ENCODE results near the gene UROS.

Gene UROS

GRCh38 chr10:125757742-125758141, 65.3 kb downstream of the UROS start:
- no peak for DNase-seq

GRCh38 chr10:125756853-125757487, 66.1 kb downstream of the UROS start:
- no peak for DNase-seq

GRCh38 chr10:125756196-125756595, 66.9 kb downstream of the UROS start:
- DNase-seq = no peak

- DNase-seq = no peak
Observed at GRCh38 chr10:125747417-125747816, 75.6 kb downstream of the UROS start.

- no peak for DNase-seq
Observed at GRCh38 chr10:125744909-125745308, 78.1 kb downstream of the UROS start.

GRCh38 chr10:125742465-125742864, 80.6 kb downstream of the UROS start:
- DNase-seq = no peak

GRCh38 chr10:125739994-125740679, 82.9 kb downstream of the UROS start:
- no peak for DNase-seq
